Activated CD4-positive, alpha-beta T cell treated with anti-CD3 and anti-CD28 coated beads for 24 hours (primary cell): ENCODE data around the gene CYP3A7.
"Not testable (repeated sequence)": the region's sequence is repeated elsewhere in the genome, so short reads cannot be mapped to it uniquely, and the experiment has no call there.

Experiments
- DNase-seq, 2 donors: peaks; one replicate each; pipeline ENCODE4 v3.0.0-alpha.2; 2020; ENCODE audit warnings: low read depth in 2 of 2

Gene CYP3A7

GRCh38 chr7:99709260-99709659, 25.7 kb downstream of the CYP3A7 start:
- DNase-seq = no peak

GRCh38 chr7:99707096-99707495, 27.9 kb downstream of the CYP3A7 start:
- DNase-seq = no peak

DNA sequence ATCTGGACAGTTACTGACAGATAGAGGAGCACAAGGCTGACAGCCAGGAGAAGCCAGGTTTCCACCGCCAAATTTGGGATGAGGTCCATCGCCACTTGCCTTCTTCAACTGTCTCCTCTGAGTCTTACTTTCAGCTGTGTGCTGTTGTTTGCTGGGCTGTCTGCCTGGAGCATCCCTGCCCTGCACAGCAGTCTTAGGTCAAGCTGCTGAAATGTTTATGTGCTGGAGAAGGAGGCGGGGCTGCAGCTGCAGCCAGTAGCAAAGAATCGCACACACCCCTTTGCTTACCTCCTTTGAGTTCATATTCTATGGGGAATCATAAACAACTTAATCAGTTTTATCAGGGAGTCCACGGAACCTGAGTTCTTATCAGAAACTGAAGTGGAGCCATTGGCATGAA, 35.0 kb downstream of the CYP3A7 start:
- no peak for DNase-seq

DNA sequence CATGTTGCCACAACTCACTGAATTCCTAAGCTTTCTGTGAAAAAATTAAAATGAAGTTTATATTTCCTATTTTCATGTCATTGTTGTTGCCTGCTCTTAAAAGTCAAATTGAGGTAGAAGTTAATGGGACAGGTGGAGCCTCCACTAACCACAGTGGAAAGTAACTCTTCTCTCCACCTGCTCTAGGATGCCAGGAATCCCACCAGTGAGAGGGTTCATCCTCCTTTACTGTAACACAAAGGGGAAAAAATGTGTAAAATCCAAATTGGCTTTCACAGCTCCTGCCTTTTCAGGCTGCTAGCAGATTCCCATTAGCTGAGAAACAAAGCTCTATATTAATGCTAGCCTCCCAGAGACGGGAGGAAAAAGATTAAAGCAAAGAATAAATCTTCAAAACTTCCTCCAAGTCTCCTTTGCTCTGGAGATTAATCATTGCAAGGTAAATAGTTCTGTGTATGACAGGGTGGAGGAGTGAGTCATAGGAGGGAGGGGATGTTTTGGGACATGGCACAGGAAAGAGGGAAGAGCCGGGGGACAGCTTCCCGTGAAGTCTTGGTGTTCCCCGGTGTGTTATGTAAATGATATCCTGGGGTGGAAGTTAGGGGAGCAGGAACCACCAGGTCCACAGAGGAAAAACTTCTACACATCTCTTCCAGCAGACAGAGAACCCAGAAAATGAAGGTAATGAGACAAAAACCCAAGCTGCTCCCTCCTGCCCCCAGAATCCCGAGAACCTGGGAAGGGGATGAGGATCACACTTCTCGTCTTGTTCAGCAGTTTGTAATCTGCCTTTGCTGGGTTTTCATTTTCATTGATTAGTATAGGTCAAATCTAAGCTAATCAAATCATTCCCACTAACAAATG, 35.9 kb downstream of the CYP3A7 start:
- DNase-seq = not testable (repeated sequence)

DNA sequence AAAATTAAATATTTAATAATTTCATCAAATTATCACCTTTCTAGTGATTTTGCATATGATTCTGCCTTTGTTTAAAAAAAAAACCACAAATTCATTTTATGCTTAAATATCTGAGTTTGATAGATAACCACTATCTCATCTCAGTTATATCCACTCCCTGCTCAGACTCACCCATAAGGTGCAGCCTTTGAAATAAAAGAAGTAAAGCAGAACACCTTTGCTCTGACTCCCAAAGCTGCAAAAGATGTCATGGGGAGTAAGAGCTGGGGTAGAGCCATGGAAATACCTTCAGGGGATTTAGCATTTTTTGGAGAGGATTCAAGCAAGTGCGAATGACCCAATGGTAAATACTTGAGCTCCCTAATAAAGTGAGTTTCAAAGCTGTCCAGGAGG, 40.1 kb downstream of the CYP3A7 start:
- DNase-seq = no peak

DNA sequence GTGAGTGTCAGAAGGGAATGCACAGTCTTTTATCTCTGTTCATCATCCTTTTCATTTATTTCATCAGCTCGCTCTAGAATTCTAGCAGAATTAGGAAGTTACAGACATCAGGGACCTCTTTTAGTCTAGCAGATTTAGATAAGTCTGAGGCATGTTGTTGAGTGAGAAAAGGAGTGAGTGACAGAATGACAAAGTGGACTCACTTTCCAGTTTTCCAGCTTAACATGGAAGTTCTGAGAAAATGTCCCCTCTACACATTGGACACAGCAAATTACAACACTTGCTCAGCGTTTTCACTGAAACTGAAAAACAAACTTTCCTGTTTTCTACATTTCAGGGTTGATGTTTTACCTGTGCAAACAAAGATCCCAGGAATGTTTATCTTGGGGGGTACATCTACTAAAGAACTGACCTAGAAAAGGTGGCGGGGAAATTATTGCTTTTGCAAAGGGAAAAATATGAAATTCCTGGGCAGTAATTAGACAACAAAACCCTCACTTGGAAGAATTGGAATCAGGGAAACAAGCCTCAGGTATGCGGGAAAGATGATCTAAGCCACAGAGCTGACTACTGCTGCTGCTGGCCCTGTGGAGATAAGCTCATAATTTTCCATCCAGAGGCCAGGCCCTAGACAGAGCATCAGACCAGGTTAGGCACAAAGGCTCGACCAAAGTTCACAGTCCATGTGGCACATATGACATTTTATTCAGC, 40.6 kb downstream of the CYP3A7 start:
- no peak for DNase-seq

GRCh38 chr7:99693427-99694200, 41.4 kb downstream of the CYP3A7 start:
- DNase-seq = no peak

DNA sequence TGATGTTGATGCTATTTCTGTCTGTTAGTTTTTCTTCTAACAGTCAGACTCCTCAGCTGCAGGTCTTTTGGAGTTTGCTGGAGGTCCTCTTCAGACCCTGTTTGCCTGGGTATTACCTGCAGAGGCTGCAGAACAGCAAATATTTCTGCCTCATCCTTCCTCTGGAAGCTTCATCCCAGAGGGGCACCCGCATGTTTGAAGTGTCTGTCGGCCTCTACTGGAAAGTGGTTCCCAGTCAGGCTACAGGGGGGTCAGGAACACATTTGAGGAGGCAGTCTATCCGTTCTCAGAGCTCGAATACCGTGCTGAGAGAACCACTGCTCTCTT, 41.9 kb downstream of the CYP3A7 start:
- no peak for DNase-seq

- DNase-seq = not testable (repeated sequence)
These were observed 42.4 kb downstream of the CYP3A7 start for GRCh38 chr7:99692563-99692962.

DNA sequence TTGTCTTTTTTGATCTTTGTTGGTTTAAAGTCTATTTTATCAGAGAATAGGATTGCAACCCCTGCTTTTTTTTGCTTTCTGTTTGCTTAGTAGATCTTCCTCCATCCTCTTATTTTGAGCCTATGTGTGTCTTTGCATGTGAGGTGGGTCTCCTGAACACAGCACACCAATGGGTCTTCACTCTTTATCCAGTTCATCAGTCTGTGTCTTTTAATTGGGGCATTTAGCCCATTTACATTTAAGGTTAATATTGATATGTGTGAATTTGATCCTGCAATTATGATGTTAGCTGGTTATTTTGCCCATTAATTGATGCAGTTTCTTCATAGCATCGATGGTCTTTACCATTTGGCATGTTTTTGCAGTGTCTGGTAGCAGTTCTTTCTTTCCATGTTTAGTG, 43.3 kb downstream of the CYP3A7 start:
- not testable (repeated sequence) for DNase-seq

DNA sequence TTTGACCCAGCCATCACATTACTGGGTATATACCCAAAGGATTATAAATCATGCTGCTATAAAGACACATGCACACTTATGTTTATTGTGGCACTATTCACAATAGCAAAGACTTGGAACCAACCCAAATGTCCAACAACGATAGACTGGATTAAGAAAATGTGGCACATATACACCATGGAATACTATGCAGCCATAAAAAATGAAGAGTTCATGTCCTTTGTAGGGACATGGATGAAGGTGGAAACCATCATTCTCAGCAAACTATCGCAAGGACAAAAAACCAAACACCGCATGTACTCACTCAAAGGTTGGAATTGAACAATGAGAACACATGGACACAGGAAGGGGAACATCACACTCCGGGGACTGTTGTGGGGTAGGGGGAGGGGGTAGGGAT, 44.1 kb downstream of the CYP3A7 start:
- DNase-seq = not testable (repeated sequence)

GRCh38 chr7:99685871-99686608, 49.0 kb downstream of the CYP3A7 start:
- not testable (repeated sequence) for DNase-seq

DNA sequence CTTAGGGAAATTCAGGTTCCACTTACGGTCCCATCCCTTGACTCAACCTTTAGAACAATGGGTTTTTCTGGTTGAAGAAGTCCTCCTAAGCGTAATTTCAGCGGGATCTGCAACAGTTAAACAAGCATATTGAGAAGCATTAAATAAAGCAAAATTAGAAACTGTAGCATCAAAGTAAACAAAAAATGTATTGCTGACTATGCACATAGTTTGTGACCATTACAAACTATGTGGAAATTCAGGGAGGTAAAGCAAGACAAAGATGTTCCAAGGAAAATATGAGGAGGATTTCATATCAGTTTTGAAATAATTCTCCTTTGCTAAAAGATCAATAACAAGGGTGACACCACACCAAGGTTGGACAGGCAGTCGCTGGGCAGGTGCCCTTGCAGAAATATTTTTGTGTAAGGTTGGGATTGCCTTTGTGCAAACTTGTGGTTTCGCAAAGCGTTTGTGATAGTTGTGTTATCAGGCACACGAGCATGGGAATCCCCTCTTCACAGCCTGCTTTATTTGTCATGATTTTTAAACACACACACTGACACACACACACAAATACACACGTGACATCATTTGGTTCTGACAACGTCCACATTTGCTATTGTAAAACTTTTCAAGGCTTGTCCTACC, 49.8 kb downstream of the CYP3A7 start:
- DNase-seq = no peak

DNA sequence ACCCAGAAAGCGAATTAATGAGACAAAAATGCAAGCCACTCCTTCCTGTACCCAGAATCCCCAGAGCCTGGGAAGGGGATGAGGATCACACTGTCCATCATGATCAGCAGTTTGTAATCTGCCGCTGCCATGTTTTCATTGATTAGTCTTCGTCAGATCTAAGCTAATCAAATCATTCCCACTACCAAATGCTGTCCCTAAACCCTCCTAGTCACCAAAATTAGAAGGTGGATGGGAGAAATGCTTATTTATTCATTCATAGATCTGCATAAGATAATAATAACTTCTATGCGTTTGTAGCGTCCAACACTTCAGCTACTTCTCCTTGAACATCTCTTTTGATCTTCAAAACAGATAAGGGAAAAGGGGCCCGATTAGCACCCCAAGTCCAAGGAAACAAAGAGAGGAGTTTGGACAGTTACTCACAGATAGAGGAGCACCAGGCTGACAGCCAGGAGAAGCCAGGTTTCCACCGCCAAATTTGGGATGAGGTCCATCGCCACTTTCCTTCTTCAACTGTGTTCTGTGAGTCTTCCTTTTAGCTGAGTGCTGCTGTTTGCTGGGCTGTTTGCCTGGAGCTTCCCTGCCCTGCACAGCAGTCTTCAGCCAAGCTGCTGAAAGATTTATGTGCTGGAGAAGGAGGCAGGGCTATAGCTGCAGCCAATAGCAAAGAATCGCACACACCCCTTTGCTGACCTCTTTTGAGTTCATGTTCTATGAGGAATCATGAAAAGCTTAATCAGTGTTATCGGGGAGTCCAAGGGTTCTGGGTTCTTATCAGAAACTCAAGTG, 55.4 kb downstream of the CYP3A7 start, which contains the start of gene CYP3A5:
TSS of gene CYP3A5 (minus strand) at position 597 of the 792 bp plus-strand sequence. CDS start at position 497, 100 bp downstream.
- DNase-seq = no peak

DNA sequence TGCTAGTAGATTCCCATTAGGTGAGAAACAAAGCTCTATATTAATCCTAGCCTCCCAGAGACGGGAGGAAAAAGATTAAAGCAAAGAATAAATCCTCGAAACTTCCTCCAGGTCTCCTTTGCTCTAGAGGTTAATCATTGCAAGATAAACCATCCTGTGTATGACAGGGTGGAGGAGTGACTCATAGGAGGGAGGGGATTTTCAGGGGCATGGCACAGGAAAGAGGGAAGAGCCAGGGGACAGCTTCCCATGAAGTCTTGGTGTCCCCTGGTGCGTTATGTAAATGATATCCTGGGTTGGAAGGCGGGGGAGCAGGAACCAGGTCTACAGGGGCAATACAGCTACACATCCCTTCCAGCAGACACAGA, 56.0 kb downstream of the CYP3A7 start:
- DNase-seq = no peak

GRCh38 chr7:99677648-99678045, 57.3 kb downstream of the CYP3A7 start:
- DNase-seq = no peak

GRCh38 chr7:99677013-99677647, 57.9 kb downstream of the CYP3A7 start:
- DNase-seq = no peak

- no peak for DNase-seq
These were observed 59.8 kb downstream of the CYP3A7 start for GRCh38 chr7:99674995-99675742.

GRCh38 chr7:99672573-99672972, 62.4 kb downstream of the CYP3A7 start:
- no peak for DNase-seq
